ENCODE results near the gene BCAT1.

Gene BCAT1

DNA sequence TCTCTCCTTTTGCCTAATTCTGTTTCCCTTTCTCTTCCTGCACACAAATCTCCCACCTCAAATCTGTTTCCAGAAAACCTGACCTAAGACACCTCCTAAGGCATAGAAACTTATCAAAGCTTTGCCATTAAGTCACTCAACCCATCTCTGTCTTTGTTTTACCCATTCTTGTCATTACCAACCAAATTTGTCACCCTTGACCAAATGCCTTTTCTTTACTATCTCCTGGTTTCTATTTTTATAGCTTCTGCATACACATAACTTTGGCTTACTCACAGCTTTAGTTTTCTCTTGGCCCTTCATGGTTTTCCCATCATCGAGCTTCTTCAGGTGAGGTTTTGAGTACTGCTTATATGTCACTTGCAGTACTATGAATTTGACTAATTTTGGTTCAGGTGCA is 184.2 kb downstream of the BCAT1 start:
- no peak overlapping the region for H3K4me3 ChIP-seq (ENCODE audit: low read length)
- TF ChIP-seq, protein P1, sequence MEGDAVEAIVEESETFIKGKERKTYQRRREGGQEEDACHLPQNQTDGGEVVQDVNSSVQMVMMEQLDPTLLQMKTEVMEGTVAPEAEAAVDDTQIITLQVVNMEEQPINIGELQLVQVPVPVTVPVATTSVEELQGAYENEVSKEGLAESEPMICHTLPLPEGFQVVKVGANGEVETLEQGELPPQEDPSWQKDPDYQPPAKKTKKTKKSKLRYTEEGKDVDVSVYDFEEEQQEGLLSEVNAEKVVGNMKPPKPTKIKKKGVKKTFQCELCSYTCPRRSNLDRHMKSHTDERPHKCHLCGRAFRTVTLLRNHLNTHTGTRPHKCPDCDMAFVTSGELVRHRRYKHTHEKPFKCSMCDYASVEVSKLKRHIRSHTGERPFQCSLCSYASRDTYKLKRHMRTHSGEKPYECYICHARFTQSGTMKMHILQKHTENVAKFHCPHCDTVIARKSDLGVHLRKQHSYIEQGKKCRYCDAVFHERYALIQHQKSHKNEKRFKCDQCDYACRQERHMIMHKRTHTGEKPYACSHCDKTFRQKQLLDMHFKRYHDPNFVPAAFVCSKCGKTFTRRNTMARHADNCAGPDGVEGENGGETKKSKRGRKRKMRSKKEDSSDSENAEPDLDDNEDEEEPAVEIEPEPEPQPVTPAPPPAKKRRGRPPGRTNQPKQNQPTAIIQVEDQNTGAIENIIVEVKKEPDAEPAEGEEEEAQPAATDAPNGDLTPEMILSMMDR (conservative IDR thresholded peaks at IDR 0.05; ENCODE audit: low read length), result no peak
- DNase-seq (ENCODE audit: low read depth), result no peak

DNA sequence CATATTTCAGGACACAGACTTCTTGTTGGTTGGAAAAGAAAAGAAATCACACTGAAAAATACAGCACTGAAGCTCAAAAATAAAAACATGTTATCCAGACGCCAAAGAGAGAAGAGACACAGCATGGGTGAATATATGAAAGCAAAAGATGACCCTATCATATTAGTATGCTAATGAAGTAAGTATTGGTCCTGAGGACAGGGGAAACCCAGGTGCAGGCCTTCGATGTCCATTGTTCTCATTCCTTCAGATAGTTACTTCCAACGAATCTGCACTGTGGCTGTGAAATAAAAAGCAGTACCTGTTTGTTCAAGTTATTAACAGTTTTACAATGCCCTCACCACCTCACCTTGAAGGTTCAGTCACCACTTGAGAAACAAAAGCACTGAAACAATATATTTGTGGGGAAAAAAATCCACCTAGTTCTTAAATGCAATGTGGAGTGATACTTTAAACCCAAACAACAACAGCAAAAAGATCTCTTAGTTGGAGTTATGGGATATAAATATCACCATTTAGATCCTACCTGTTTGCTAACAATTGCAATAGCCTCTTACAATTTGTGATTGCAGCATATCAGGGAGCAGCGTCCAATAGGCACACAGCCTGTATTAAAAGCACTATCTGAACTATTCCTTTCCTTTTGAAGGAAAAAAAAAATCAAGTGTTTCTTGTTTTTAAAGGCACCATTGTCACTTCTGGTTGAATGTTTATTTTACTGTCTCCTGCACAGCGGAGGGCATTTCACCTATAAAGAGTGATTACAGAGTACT is 188.1 kb downstream of the BCAT1 start:
- TF ChIP-seq, protein P1 (conservative IDR thresholded peaks at IDR 0.05; ENCODE audit: low read length), result no peak
- no peak for DNase-seq (ENCODE audit: low read depth)
- H3K4me3 ChIP-seq (ENCODE audit: low read length), result no peak overlapping the region

DNA sequence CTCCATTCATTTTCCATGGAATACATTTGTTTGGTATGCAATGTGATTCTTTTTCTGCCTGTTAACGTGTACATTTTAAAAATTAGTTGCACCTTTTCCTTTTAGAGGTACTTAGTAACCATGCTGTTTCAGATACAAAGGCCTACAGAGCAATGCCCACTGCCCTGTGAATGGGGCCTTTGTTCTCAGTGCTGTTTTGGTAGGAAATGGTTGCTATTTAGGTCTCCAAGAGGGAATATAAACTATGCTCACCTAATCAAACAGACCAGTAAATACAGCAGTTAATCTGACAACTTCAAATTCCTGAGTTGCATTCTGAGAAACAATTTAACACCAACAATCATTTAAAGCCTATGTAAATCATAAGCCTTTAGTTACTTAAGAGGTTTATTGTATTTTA is 188.7 kb downstream of the BCAT1 start:
- TF ChIP-seq, protein P1 (conservative IDR thresholded peaks at IDR 0.05; ENCODE audit: low read length), result no peak
- DNase-seq (ENCODE audit: low read depth), result no peak
- H3K4me3 ChIP-seq (ENCODE audit: low read length), result no peak overlapping the region
